H1 (cell line): ENCODE data around the gene ERVV-1. TPM values are rescaled to one million over a fixed set of nuclear protein-coding genes. Genes with fewer than 3 reads are reported as not detected.

ENCODE experiments used
- CTCF ChIA-PET: fragments of 300-600 bp; sonication (Branson Sonifier 250); formaldehyde crosslinking; loops from one replicate; lab custom pipeline; 2021; ENCODE audit not compliant: partially characterized antibody; lab: Charles Lee
- POLR2A ChIA-PET: fragments of 300-600 bp; sonication (Branson Sonifier 250); formaldehyde crosslinking; loops from one replicate; lab custom pipeline; 2021; ENCODE audit warnings: inconsistent platforms; ENCODE audit not compliant: partially characterized antibody; lab: Charles Lee
- DNase-seq, 2 experiments: peaks; one replicate each; pipeline versions ENCODE4 v3.0.0 to v3.0.0-alpha.2; 2010 to 2022; ENCODE audit warnings: low spot score in 2 of 2, low read depth in 1 of 2, mixed read lengths in 1 of 2
- FAIRE-seq: peaks from 2 replicates; lab custom pipeline; 2011; peaks lifted over from hg19 to GRCh38; lab: Jason Lieb, UNC
- H2AFZ ChIP-seq: 2 replicates; pipeline ENCODE4 v1.8.1; 2012; ENCODE audit warnings: low read length, inconsistent platforms
- H2AK5ac ChIP-seq: 2 replicates; pipeline ENCODE4 v1.6.1; 2013; ENCODE audit warnings: low read depth, low read length
- H2BK120ac ChIP-seq: replicated peaks from 2 replicates; pipeline ENCODE3; 2013; ENCODE audit warnings: low read depth, low read length, inconsistent platforms
- H2BK12ac ChIP-seq: 2 replicates; pipeline ENCODE4 v1.6.1; 2013; ENCODE audit warnings: low read depth, low read length
- H2BK15ac ChIP-seq: 2 replicates; pipeline ENCODE4 v1.6.1; 2013; ENCODE audit warnings: low read length
- H2BK20ac ChIP-seq: 2 replicates; pipeline ENCODE4 v1.6.1; 2013; ENCODE audit warnings: low read length
- H2BK5ac ChIP-seq: 2 replicates; pipeline ENCODE4 v1.6.1; 2013; ENCODE audit warnings: low read depth, low read length
- H3K14ac ChIP-seq: 2 replicates; pipeline ENCODE4 v1.6.1; 2013; ENCODE audit warnings: inconsistent platforms; ENCODE audit not compliant: insufficient read length
- H3K18ac ChIP-seq: 2 replicates; pipeline ENCODE4 v1.6.1; 2013; ENCODE audit warnings: low read length; ENCODE audit errors: extremely low read depth
- H3K23ac ChIP-seq: 2 replicates; pipeline ENCODE4 v1.6.1; 2013; ENCODE audit warnings: inconsistent platforms; ENCODE audit not compliant: insufficient read length
- H3K23me2 ChIP-seq: 2 replicates; pipeline ENCODE4 v1.6.1; 2013; ENCODE audit warnings: low read depth, low read length
- H3K27ac ChIP-seq: 2 replicates; pipeline ENCODE4 v1.6.1; 2011; ENCODE audit warnings: low read depth, low read length, inconsistent platforms
- H3K27me3 ChIP-seq, 4 experiments: replicated peaks in 1 of 4; 1 replicate in 1 of 4; 2 replicates in 3 of 4; pipeline versions ENCODE4 v1.6.1 to v1.8.1; 2011 to 2013; ENCODE audit warnings: low read length in 3 of 4, mild to moderate bottlenecking in 3 of 4, inconsistent platforms in 2 of 4, mixed read lengths in 2 of 4, moderate library complexity in 1 of 4; ENCODE audit not compliant: control insufficient read depth in 3 of 4, insufficient read depth in 3 of 4; ENCODE audit errors: extremely low read depth in 1 of 4
- H3K36me3 ChIP-seq, 4 experiments: 2 replicates each; pipeline versions ENCODE4 v1.6.1 to v1.8.1; 2011 to 2013; ENCODE audit warnings: mild to moderate bottlenecking in 4 of 4, low read length in 3 of 4, moderate library complexity in 2 of 4, control low read depth in 1 of 4, inconsistent platforms in 1 of 4; ENCODE audit not compliant: insufficient read depth in 4 of 4, control insufficient read depth in 2 of 4
- H3K4ac ChIP-seq: replicated peaks from 2 replicates; pipeline ENCODE3; 2013; ENCODE audit warnings: low read length, low read depth, mixed read lengths, inconsistent platforms; ENCODE audit not compliant: insufficient read length
- H3K4me1 ChIP-seq, 4 experiments: replicated peaks in 1 of 4; 1 replicate in 1 of 4; 2 replicates in 3 of 4; pipeline versions ENCODE4 v1.6.1 to v1.8.1; 2011 to 2013; ENCODE audit warnings: low read length in 3 of 4, inconsistent platforms in 2 of 4, mixed read lengths in 1 of 4; ENCODE audit not compliant: insufficient read depth in 4 of 4, control insufficient read depth in 3 of 4
- H3K4me2 ChIP-seq, 2 experiments: 2 replicates each; pipeline versions ENCODE4 v1.6.1 to v1.8.1; 2011 to 2013; ENCODE audit warnings: low read depth in 2 of 2, low read length in 2 of 2, control low read depth in 1 of 2, inconsistent platforms in 1 of 2, mild to moderate bottlenecking in 1 of 2; ENCODE audit not compliant: insufficient read depth in 1 of 2
- H3K4me3 ChIP-seq, 4 experiments: fragments of 200-600, 300-600 bp in 1 of 4; sonication (generic), shearing (Covaris generic), sonication (Bioruptor Twin) in 1 of 4; 2 replicates each; pipeline versions ENCODE4 v1.5.1 to v1.8.1; 2011 to 2016; ENCODE audit warnings: low read length in 4 of 4, low read depth in 3 of 4, control low read depth in 2 of 4, inconsistent platforms in 2 of 4, mild to moderate bottlenecking in 2 of 4, mixed read lengths in 1 of 4, moderate library complexity in 1 of 4; ENCODE audit not compliant: insufficient read depth in 2 of 4; ENCODE audit errors: extremely low read depth in 1 of 4
- H3K56ac ChIP-seq: replicated peaks from 2 replicates; pipeline ENCODE3; 2013; ENCODE audit warnings: low read depth, mild to moderate bottlenecking, mixed read lengths, low read length, inconsistent platforms; ENCODE audit not compliant: insufficient read length
- H3K79me1 ChIP-seq: 2 replicates; pipeline ENCODE4 v1.6.1; 2013; ENCODE audit warnings: low read depth, low read length, control low read depth
- H3K79me2 ChIP-seq, 2 experiments: 2 replicates each; pipeline versions ENCODE4 v1.6.1 to v1.8.1; 2012 to 2013; ENCODE audit warnings: low read length in 2 of 2, mild to moderate bottlenecking in 2 of 2, inconsistent platforms in 1 of 2; ENCODE audit not compliant: insufficient read depth in 2 of 2, control insufficient read depth in 1 of 2
- H3K9ac ChIP-seq, 4 experiments: replicated peaks in 1 of 4; 1 replicate in 1 of 4; 2 replicates in 3 of 4; pipeline versions ENCODE4 v1.6.1 to v1.8.1; 2011 to 2013; ENCODE audit warnings: low read depth in 3 of 4, low read length in 3 of 4, control low read depth in 2 of 4, mild to moderate bottlenecking in 2 of 4, moderate library complexity in 2 of 4, inconsistent platforms in 1 of 4; ENCODE audit errors: extremely low read depth in 1 of 4
- H3K9me3 ChIP-seq, 2 experiments: 2 replicates each; pipeline versions ENCODE4 v1.6.1 to v1.8.1; 2012 to 2013; ENCODE audit warnings: mild to moderate bottlenecking in 2 of 2, moderate library complexity in 2 of 2, control low read depth in 1 of 2, inconsistent platforms in 1 of 2, low read depth in 1 of 2, low read length in 1 of 2, mixed read lengths in 1 of 2; ENCODE audit not compliant: insufficient read depth in 2 of 2
- H4K20me1 ChIP-seq, 2 experiments: replicated peaks in 1 of 2; 2 replicates each; pipeline versions ENCODE3 to v1.8.1; 2011 to 2013; ENCODE audit warnings: inconsistent platforms in 2 of 2, low read length in 2 of 2, mild to moderate bottlenecking in 1 of 2; ENCODE audit not compliant: insufficient read depth in 2 of 2, control insufficient read depth in 1 of 2
- H4K5ac ChIP-seq: 2 replicates; pipeline ENCODE4 v1.6.1; 2013; ENCODE audit warnings: low read length, low read depth, mixed read lengths, inconsistent platforms; ENCODE audit not compliant: insufficient read length
- H4K8ac ChIP-seq: 2 replicates; pipeline ENCODE4 v1.8.0; 2013; ENCODE audit warnings: mild to moderate bottlenecking, moderate library complexity, low read length, inconsistent platforms; ENCODE audit not compliant: insufficient read depth; ENCODE audit errors: extremely low read depth
- H4K91ac ChIP-seq: replicated peaks from 2 replicates; pipeline ENCODE3; 2013; ENCODE audit warnings: low read length, mixed read lengths, inconsistent platforms; ENCODE audit not compliant: insufficient read length
- ATF2 ChIP-seq: IDR thresholded peaks from 2 replicates; pipeline ENCODE4 v1.6.1; 2012; ENCODE audit warnings: low read length, inconsistent platforms
- BCL11A ChIP-seq, 2 experiments: IDR thresholded peaks; one replicate each; pipeline ENCODE4 v1.6.1; 2011; ENCODE audit warnings: low read depth in 2 of 2, low read length in 2 of 2, mild to moderate bottlenecking in 2 of 2
- CEBPB ChIP-seq: IDR thresholded peaks from 2 replicates; pipeline ENCODE4 v1.6.1; 2012; ENCODE audit warnings: low read depth, low read length
- CHD1 ChIP-seq: IDR thresholded peaks from 2 replicates; pipeline ENCODE4 v1.6.1; 2012; ENCODE audit warnings: low read depth, low read length, improper control_type of control experiment
- GTF2F1 ChIP-seq: IDR thresholded peaks from 2 replicates; pipeline ENCODE4 v1.6.1; 2012; ENCODE audit warnings: low read depth, low read length, improper control_type of control experiment, borderline replicate concordance
- HDAC6 ChIP-seq: IDR thresholded peaks from one replicate; pipeline ENCODE4 v1.7.1; 2012; ENCODE audit warnings: low read depth, mild to moderate bottlenecking, inconsistent platforms, low read length, moderate library complexity
- KDM1A ChIP-seq: fragments of 200-600, 300-600 bp; sonication (generic); IDR thresholded peaks from 2 replicates; pipeline ENCODE4 v1.7.1; 2016; ENCODE audit warnings: mild to moderate bottlenecking, low read length, borderline replicate concordance
- MAFK ChIP-seq: IDR thresholded peaks from 2 replicates; pipeline ENCODE4 v1.6.1; 2012; ENCODE audit warnings: low read depth, mild to moderate bottlenecking, improper control_type of control experiment, low read length
- POU5F1 ChIP-seq: IDR thresholded peaks from 2 replicates; pipeline ENCODE4 v1.6.1; 2011; ENCODE audit warnings: low read depth, mild to moderate bottlenecking, low read length, moderate library complexity
- SAP30 ChIP-seq: fragments of 300-600 bp; sonication (generic); IDR thresholded peaks from 2 replicates; pipeline ENCODE4 v1.7.1; 2012; ENCODE audit warnings: low read length, moderate library complexity, mild to moderate bottlenecking, inconsistent platforms; ENCODE audit not compliant: insufficient read depth, insufficient replicate concordance
- TCF12 ChIP-seq: IDR thresholded peaks from 2 replicates; pipeline ENCODE4 v1.6.1; 2011; ENCODE audit warnings: low read depth, mild to moderate bottlenecking, low read length
- YY1 ChIP-seq: IDR thresholded peaks from 2 replicates; pipeline ENCODE4 v1.6.1; 2011; ENCODE audit warnings: low read depth, mild to moderate bottlenecking, low read length
- WGBS, 2 experiments: shearing (Covaris generic) in 1 of 2; methylation state at CpG; one replicate each; pipeline versions ENCODE4 v1.1.6 to v1.1.7; 2013 to 2015; ENCODE audit warnings: low lambda C conversion rate in 2 of 2, mixed read lengths in 2 of 2, inconsistent platforms in 1 of 2, low coverage in 1 of 2, missing lambda C conversion rate in 1 of 2; ENCODE audit not compliant: insufficient replicate concordance in 2 of 2, insufficient coverage in 1 of 2, insufficient read length in 1 of 2; ENCODE audit errors: extremely low coverage in 1 of 2, missing lambda C conversion rate in 1 of 2; 5-methylcytosine and 5-hydroxymethylcytosine counted together
- polyA plus RNA-seq, 7 experiments: library from polyadenylated mRNA; depleted of rRNA in 3 of 7; stranded (reverse) in 5 of 7; unstranded in 2 of 7; fragments of >200 nt in 5 of 7; fragments of 200-250 nt in 2 of 7; gene quantifications; 1 replicate in 5 of 7; 2 replicates in 1 of 7; 4 replicates in 1 of 7; pipeline versions ENCODE4 v1.2.1 to v1.2.3, GENCODE V29; 2011 to 2013; ENCODE audit warnings: missing spikeins in 2 of 7, mixed read lengths in 2 of 7
- total RNA-seq: library from RNA; stranded (reverse); fragmentation: NEBNext Ultra II Directional; extraction: Animal tissue kit (Norgen Biotek cat#: 25700); gene quantifications from 2 replicates; pipeline ENCODE4 v1.2.1, GENCODE V29; 2021

ERVV-1 gene
- total and polyA plus RNA-seq, 2 of the 8 experiments (the other 6 are each of a cell fraction or from before 2014, with no cell fraction given) = not detected

GRCh38 chr19:53008061-53008778, 5.5 kb upstream of the ERVV-1 start:
- FAIRE-seq (no peak), DNase-seq (no peak)
- POLR2A ChIA-PET = no interaction called here
- Histone ChIP-seq H3K27me3 (no peaks in the 10 kb centered on the region; a peak in 1 of 7 replicates), H3K36me3 (no peaks in the 10 kb centered on the region), H2BK15ac (no peak overlapping the region), H2BK20ac (no peak overlapping the region), H3K27ac (no peak overlapping the region), H4K20me1 (no peaks in the 10 kb centered on the region), H2AK5ac (no peak overlapping the region), H3K56ac (no peak overlapping the region), H4K91ac (no peak overlapping the region), H3K4ac (no peak overlapping the region), H2AFZ (no peak overlapping the region), H4K5ac (no peak overlapping the region)
- TF ChIP-seq KDM1A (no peak), MAFK (no peak), ATF2 (no peak), CHD1 (no peak), CEBPB (no peak), SAP30 (no peak), HDAC6 (no peak), POU5F1 (no peak), BCL11A (IDR thresholded peaks at IDR 0.05; ENCODE audit: low read depth in 2 of 2, low read length in 2 of 2) (no peak), TCF12 (no peak), YY1 (no peak), GTF2F1 (no peak)
- TF ChIP-seq, all 59 proteins: peak for 0
- 0 out of 4 replicates have a peak, but pooled peaks cover 0 to 2% of the 10 kb centered on the region in 2 experiments for H3K9me3 ChIP-seq
- H3K14ac ChIP-seq = no peak overlapping the region
- no peaks in the 10 kb centered on the region for H3K23me2 ChIP-seq
- no peak overlapping the region for H2BK12ac ChIP-seq
- no peak overlapping the region for H2BK120ac ChIP-seq
- no peaks in the 10 kb centered on the region; a peak in 2 of 7 replicates for H3K4me1 ChIP-seq
- H3K23ac ChIP-seq = no peak overlapping the region
- no peak overlapping the region for H3K9ac ChIP-seq
- H3K4me2 ChIP-seq = no peak overlapping the region
- WGBS, 2 experiments = 81% methylated on average over 25 of the region's 25 CpGs; no CpG with 5 or more reads in 1 of the 2 experiments
- H4K8ac ChIP-seq = no peak overlapping the region
- H2BK5ac ChIP-seq = no peak overlapping the region
- CTCF ChIA-PET = interaction anchor here (0.5 to 3.9 kb wide), 5 partner anchors 11 to 37 kb away, joined by 3 to 43 read pairs (median 5); no protein-coding TSS in a partner anchor
- H3K18ac ChIP-seq = no peak overlapping the region
- no peaks in the 10 kb centered on the region for H3K79me1 ChIP-seq
- no peak overlapping the region for H3K4me3 ChIP-seq
- no peaks in the 10 kb centered on the region for H3K79me2 ChIP-seq
